GM19328 (cell line): ENCODE measurements around the gene HBD.

ENCODE experiments used
- ATAC-seq: cut with Tn5 transposase; IDR thresholded peaks from one replicate; pipeline ENCODE4 v1.9.1; 2021; ENCODE audit warnings: mild to moderate bottlenecking, moderate library complexity; ENCODE audit not compliant: unreplicated experiment

Gene HBD

DNA sequence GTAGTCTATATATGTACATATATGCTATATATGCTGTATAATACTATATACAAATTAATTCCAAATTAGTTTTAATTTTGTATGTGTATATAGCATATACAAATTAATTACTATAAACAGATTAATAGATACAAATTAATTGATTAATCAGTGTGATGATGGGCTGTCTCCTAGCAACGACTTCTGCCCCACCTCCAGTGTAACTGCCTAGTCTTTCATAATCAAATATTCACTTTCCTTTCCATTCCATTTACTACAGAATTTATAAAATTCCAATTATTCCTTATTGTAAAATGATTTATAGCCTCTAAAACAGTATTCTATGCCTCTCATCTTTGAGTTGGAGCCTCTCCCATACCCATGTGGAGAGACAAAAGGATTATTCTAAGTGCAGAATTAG is 976 bp downstream of the HBD start:
- ATAC-seq = no peak

- ATAC-seq = no peak
Observed at GRCh38 chr11:5232821-5233220, 1.5 kb downstream of the HBD start.

- no peak for ATAC-seq
Observed at GRCh38 chr11:5232176-5232575, 2.1 kb downstream of the HBD start.

- no peak for ATAC-seq
Observed at GRCh38 chr11:5231111-5231510, 3.2 kb downstream of the HBD start.

DNA sequence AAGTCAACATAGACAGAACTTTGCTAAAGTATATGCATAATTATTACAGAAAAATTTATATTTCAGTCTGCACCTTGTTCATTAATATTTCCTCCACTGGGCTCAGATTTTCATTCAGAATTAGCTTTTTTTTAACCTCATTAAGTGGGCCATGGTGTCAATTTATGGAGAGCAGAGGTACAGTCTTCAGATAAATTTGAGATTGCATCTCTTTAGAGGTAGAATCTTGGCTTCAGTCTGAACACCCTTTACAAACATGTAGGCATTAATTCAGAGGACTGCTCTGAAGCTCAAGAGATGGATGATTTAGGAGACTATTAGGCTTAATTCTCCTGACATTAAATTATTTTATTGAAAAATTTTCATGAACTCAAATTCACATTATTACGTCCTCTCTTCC is 4.0 kb downstream of the HBD start:
- ATAC-seq = no peak

DNA sequence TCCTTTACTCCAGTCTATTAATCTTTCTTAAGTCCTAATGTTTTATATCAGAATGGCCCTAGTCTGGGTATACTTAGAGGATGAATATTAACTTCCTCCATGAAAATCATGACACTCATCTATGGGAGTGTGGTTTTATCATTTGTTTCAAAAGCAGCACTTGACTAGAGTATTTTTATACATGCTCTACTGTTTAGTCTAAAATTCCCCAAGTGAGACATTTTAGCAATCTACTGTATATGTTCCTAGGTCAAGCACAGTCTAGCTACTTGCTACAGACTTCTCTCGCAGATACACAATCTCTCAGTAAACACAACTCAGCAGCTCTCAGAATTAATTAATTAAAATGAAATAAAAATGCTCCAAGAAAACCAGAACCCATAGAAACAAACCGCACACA is 4.5 kb downstream of the HBD start:
- ATAC-seq = no peak

GRCh38 chr11:5229356-5229755 is 4.9 kb downstream of the HBD start:
- ATAC-seq = no peak

DNA sequence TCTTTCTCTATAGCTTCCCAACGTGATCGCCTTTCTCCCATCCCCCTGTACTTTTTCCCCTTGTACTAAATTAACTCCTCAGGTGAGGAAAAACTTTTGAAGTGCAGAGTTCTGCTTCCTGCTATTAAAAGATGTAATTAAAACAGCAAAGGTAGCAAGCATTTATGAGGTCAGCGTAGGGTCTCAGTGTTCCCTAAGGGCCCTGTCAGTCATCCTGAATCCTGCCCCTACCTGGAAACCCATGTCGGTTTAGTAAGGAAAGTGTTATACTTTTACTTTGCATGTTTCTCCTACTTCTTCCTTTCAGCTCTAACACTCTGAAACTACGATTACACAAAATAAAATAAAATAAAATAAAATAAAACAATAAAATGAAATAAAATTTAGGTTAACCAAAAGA is 6.2 kb downstream of the HBD start:
- ATAC-seq = no peak

DNA sequence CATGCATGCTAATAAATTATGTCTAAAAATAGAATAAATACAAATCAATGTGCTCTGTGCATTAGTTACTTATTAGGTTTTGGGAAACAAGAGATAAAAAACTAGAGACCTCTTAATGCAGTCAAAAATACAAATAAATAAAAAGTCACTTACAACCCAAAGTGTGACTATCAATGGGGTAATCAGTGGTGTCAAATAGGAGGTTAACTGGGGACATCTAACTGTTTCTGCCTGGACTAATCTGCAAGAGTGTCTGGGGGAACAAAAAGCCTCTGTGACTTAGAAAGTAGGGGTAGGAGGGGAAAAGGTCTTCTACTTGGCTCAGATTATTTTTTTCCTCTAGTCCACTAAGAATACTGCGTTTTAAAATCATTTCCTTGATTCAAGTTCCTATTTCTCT is 6.6 kb downstream of the HBD start:
- ATAC-seq = no peak

- no peak for ATAC-seq
Observed at GRCh38 chr11:5226732-5227310, 7.5 kb downstream of the HBD start, which contains the start of gene HBB. Gene HBB, minus strand, starts transcription at chr11:5227071. Its CDS starts 50 bp downstream, at chr11:5227021.

DNA sequence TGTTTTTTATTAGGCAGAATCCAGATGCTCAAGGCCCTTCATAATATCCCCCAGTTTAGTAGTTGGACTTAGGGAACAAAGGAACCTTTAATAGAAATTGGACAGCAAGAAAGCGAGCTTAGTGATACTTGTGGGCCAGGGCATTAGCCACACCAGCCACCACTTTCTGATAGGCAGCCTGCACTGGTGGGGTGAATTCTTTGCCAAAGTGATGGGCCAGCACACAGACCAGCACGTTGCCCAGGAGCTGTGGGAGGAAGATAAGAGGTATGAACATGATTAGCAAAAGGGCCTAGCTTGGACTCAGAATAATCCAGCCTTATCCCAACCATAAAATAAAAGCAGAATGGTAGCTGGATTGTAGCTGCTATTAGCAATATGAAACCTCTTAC is 8.8 kb downstream of the HBD start:
- ATAC-seq = no peak

- ATAC-seq = no peak
Observed at GRCh38 chr11:5224538-5225479, 9.5 kb downstream of the HBD start.

DNA sequence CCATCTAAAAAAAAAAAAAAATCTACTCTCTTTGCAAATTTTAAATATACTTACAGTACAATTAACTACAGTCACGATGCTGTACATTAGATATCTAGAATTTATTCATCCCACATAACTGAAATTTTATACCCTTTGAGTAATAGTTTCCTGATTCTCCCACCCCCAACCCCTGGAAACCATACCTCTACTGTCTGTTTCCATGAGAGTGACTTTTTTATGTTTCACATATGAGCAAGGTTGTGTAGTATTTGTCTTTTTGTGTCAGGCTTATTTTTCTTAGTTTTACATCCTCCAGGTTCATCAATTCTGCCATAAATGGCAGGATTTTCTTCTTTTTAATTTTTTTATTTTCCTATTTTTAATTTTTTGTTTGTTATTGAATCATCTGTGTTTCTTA is 10.6 kb downstream of the HBD start:
- ATAC-seq = no peak

DNA sequence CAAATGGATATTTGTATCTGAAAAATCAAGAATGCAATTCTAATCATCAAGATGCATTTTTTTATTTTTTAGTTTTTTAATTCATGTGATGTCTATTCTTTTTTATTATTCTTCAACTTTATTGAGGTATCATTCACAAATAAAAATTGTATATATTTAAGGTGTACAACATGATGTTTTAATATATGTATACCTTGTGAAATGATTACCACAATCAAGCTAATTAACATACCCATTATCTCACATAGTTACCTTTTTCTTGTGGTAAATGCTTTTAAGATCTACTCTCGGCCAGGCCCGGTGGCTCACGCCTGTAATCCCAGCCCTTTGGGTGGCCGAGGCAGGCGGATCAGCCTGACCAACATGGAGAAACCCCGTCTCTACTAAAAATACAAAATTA is 11.1 kb downstream of the HBD start:
- no peak for ATAC-seq

GRCh38 chr11:5210376-5210885 is 23.9 kb downstream of the HBD start:
- ATAC-seq = no peak

GRCh38 chr11:5204787-5205186 is 29.5 kb downstream of the HBD start:
- ATAC-seq = no peak

DNA sequence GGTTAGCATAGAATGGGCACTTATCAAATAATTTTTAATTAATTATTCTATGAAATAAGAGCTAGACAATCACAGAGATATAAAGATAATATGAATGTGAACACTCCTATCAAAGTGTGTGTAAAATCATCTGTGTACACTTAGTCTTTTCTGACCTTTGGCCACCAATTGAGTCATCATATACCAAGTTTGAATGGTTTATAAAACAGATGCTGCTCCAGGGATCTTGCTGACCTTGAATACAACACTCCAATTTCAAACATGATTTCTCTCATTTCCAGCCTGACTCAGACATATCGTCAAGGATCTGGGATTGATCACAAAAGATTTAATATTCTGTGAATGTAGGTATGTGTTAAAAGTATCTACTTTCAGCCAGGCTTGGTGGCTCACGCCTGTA is 30.9 kb downstream of the HBD start:
- ATAC-seq = no peak

GRCh38 chr11:5200582-5200981 is 33.7 kb downstream of the HBD start, which contains the start of gene OR51V1:
Gene OR51V1, minus strand, starts transcription at chr11:5200682. Its CDS starts 0 bp downstream, at chr11:5200682.
- no peak for ATAC-seq

DNA sequence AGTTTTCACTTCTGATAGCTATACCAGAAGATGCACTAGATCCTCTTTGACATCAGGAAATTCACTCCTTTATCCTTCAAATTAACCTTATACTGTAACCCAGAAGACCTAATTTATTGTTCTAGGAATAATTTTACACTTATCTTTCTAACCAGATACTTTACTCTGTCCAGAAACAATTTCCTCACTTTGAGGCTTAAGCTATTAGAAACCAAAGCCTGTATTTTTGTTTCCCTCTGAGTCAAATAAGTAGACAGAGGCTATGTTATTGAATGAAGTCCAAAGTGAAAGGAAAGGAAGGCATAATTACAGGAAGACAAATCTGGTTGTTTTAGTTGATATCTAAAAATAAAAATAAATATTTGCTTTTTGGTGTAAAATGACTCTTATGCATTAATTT is 36.0 kb downstream of the HBD start:
- no peak for ATAC-seq

DNA sequence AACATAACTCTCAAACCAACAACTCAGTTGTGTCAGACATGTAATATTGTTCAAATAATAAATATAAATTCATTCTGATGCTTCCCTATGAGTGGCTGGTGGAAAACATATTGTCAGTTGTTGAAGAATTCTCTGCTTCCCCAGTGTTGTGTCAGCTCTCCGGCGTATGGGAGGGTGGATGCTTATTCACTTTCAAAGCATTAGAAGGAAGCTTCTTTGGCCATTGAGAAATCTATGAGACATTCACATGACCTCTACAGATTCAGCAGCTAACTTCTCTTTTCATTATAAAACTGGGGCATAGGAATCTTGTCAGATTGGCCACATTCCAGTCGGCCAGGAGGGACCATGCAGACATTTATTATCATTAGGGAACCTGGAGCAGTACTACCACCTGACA is 36.7 kb downstream of the HBD start:
- no peak for ATAC-seq

- no peak for ATAC-seq
Observed at GRCh38 chr11:5196731-5197130, 37.6 kb downstream of the HBD start.

DNA sequence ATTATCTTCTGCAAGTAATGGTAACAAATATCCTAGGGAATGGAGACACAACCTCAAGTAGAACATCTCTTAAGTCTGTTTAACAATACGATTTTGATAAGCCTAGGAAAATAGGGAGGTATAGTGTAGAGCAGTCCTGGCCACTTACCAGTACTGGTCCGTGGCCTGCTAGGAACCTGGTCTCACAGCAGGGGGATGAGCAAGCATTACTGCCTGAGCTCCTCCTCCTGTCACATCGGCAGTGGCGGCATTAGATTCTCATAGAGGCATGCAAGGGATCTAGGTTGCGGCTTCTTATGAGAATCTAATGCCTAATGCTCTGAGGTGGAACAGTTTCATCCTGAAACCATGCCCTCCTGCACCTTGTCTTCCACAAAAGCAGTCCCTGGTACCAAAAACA is 38.2 kb downstream of the HBD start:
- no peak for ATAC-seq
